H9 (cell line): Measurements from ENCODE around the gene RGS6. TPM values are rescaled to one million over a fixed set of nuclear protein-coding genes. Genes with fewer than 3 reads are reported as not detected.

Source experiments
- DNase-seq: peaks from one replicate; pipeline ENCODE4 v3.0.0-alpha.2; 2017
- H2AFZ ChIP-seq: one replicate; pipeline ENCODE4 v1.6.1; 2013; ENCODE audit warnings: mild to moderate bottlenecking, low read length, control low read depth, moderate library complexity
- H2AK5ac ChIP-seq: 2 replicates; pipeline ENCODE4 v1.6.1; 2013; ENCODE audit warnings: low read length, control low read depth, mixed read lengths; ENCODE audit not compliant: insufficient read length
- H2BK120ac ChIP-seq: one replicate; pipeline ENCODE4 v1.6.1; 2013; ENCODE audit warnings: low read depth, mild to moderate bottlenecking, low read length, control low read depth, inconsistent platforms; ENCODE audit not compliant: poor library complexity, severe bottlenecking
- H2BK12ac ChIP-seq: 2 replicates; pipeline ENCODE4 v1.6.1; 2013; ENCODE audit warnings: low read length, control low read depth, mixed read lengths, low read depth; ENCODE audit not compliant: insufficient read length
- H2BK15ac ChIP-seq: 2 replicates; pipeline ENCODE4 v1.6.1; 2013; ENCODE audit warnings: low read depth, low read length, control low read depth
- H2BK20ac ChIP-seq: one replicate; pipeline ENCODE4 v1.6.1; 2013; ENCODE audit warnings: low read depth, mild to moderate bottlenecking, low read length, control low read depth, inconsistent platforms; ENCODE audit not compliant: poor library complexity, severe bottlenecking
- H2BK5ac ChIP-seq: 2 replicates; pipeline ENCODE4 v1.6.1; 2013; ENCODE audit warnings: low read length, control low read depth, mixed read lengths; ENCODE audit not compliant: insufficient read length
- H3K14ac ChIP-seq: 2 replicates; pipeline ENCODE4 v1.6.1; 2013; ENCODE audit warnings: low read length, control low read depth; ENCODE audit not compliant: insufficient read depth
- H3K18ac ChIP-seq: 2 replicates; pipeline ENCODE4 v1.6.1; 2013; ENCODE audit warnings: low read depth, mild to moderate bottlenecking, mixed read lengths, low read length, control low read depth; ENCODE audit not compliant: insufficient read length
- H3K23ac ChIP-seq: 2 replicates; pipeline ENCODE4 v1.6.1; 2013; ENCODE audit warnings: low read length, control low read depth, mixed read lengths, low read depth; ENCODE audit not compliant: insufficient read length
- H3K23me2 ChIP-seq: 2 replicates; pipeline ENCODE4 v1.6.1; 2013; ENCODE audit warnings: low read depth, mild to moderate bottlenecking, mixed read lengths, low read length, control low read depth; ENCODE audit not compliant: insufficient read length, poor library complexity, severe bottlenecking
- H3K27ac ChIP-seq: 2 replicates; pipeline ENCODE4 v1.5.1; 2013; ENCODE audit warnings: low read length, control low read depth, mixed read lengths, low read depth; ENCODE audit not compliant: insufficient read length
- H3K27me3 ChIP-seq: 2 replicates; pipeline ENCODE4 v1.6.1; 2013; ENCODE audit warnings: low read length, control low read depth, inconsistent platforms; ENCODE audit not compliant: insufficient read depth
- H3K4ac ChIP-seq: 2 replicates; pipeline ENCODE4 v1.6.1; 2013; ENCODE audit warnings: low read depth, mild to moderate bottlenecking, control low read depth, inconsistent platforms, low read length, moderate library complexity
- H3K4me1 ChIP-seq: 2 replicates; pipeline ENCODE4 v1.6.1; 2013; ENCODE audit warnings: low read length, control low read depth, inconsistent platforms; ENCODE audit not compliant: insufficient read depth
- H3K4me2 ChIP-seq: 2 replicates; pipeline ENCODE4 v1.6.1; 2013; ENCODE audit warnings: low read length, control low read depth, mixed read lengths; ENCODE audit not compliant: insufficient read length, insufficient read depth
- H3K56ac ChIP-seq: 2 replicates; pipeline ENCODE4 v1.6.1; 2013; ENCODE audit warnings: low read depth, mild to moderate bottlenecking, mixed read lengths, low read length, control low read depth; ENCODE audit not compliant: insufficient read length
- H3K79me1 ChIP-seq: 2 replicates; pipeline ENCODE4 v1.6.1; 2013; ENCODE audit warnings: low read depth, mild to moderate bottlenecking, moderate library complexity, low read length, control low read depth, inconsistent platforms; ENCODE audit not compliant: insufficient read depth, poor library complexity, severe bottlenecking
- H3K79me2 ChIP-seq: 2 replicates; pipeline ENCODE4 v1.6.1; 2013; ENCODE audit warnings: low read length, control low read depth, inconsistent platforms; ENCODE audit not compliant: insufficient read depth
- H3K9ac ChIP-seq: 2 replicates; pipeline ENCODE4 v1.6.1; 2013; ENCODE audit warnings: low read length, control low read depth, mixed read lengths; ENCODE audit not compliant: insufficient read length; ENCODE audit errors: extremely low read depth
- H3K9me3 ChIP-seq: one replicate; pipeline ENCODE4 v1.6.1; 2013; ENCODE audit warnings: low read depth, low read length, inconsistent platforms; ENCODE audit not compliant: control insufficient read depth
- H3T11ph ChIP-seq: one replicate; pipeline ENCODE4 v1.6.1; 2013; ENCODE audit warnings: mild to moderate bottlenecking, low read length, control low read depth, inconsistent platforms
- H4K20me1 ChIP-seq: one replicate; pipeline ENCODE4 v1.6.1; 2013; ENCODE audit not compliant: control insufficient read depth, insufficient read length, insufficient read depth
- H4K5ac ChIP-seq: 2 replicates; pipeline ENCODE4 v1.6.1; 2013; ENCODE audit warnings: low read depth, mild to moderate bottlenecking, mixed read lengths, low read length, control low read depth; ENCODE audit not compliant: insufficient read length
- H4K8ac ChIP-seq: replicated peaks from 2 replicates; pipeline ENCODE4 v1.6.1; 2013; ENCODE audit warnings: low read length, control low read depth, mixed read lengths, low read depth; ENCODE audit not compliant: insufficient read length
- H4K91ac ChIP-seq: 2 replicates; pipeline ENCODE4 v1.6.1; 2013; ENCODE audit warnings: low read depth, mild to moderate bottlenecking, moderate library complexity, mixed read lengths, low read length, control low read depth; ENCODE audit not compliant: insufficient read length
- H3K27ac Mint-ChIP-seq, 3 experiments: 2 replicates in 2 of 3; 3 replicates in 1 of 3; pipeline ENCODE4 v1.8.0; 2020 to 2021; ENCODE audit warnings: mixed read lengths in 3 of 3, mild to moderate bottlenecking in 1 of 3, moderate library complexity in 1 of 3
- H3K27me3 Mint-ChIP-seq: 2 replicates; pipeline ENCODE4 v1.8.0; 2021; ENCODE audit warnings: low read depth, mild to moderate bottlenecking, moderate library complexity, mixed read lengths
- H3K36me3 Mint-ChIP-seq, 3 experiments: 2 replicates in 2 of 3; 3 replicates in 1 of 3; pipeline ENCODE4 v1.8.0; 2020 to 2021; ENCODE audit warnings: low read depth in 3 of 3, mixed read lengths in 3 of 3; ENCODE audit not compliant: insufficient read depth in 1 of 3
- H3K4me1 Mint-ChIP-seq, 2 experiments: 2 replicates each; pipeline ENCODE4 v1.8.0; 2020; ENCODE audit warnings: mixed read lengths in 2 of 2
- H3K4me3 Mint-ChIP-seq, 2 experiments: 2 replicates in 1 of 2; 3 replicates in 1 of 2; pipeline ENCODE4 v1.8.0; 2020 to 2021; ENCODE audit warnings: mild to moderate bottlenecking in 2 of 2, mixed read lengths in 2 of 2, moderate library complexity in 1 of 2
- H3K9me3 Mint-ChIP-seq, 2 experiments: 2 replicates in 1 of 2; 3 replicates in 1 of 2; pipeline ENCODE4 v1.8.0; 2020; ENCODE audit warnings: mild to moderate bottlenecking in 2 of 2, mixed read lengths in 2 of 2, moderate library complexity in 1 of 2
- WGBS: extraction: QIAGEN DNeasy Blood & Tissue Kit; methylation state at CpG from one replicate; pipeline ENCODE4 v1.1.7; 2013; ENCODE audit warnings: missing lambda C conversion rate, low lambda C conversion rate, mixed read lengths; ENCODE audit not compliant: insufficient read length; ENCODE audit errors: extremely low coverage; 5-methylcytosine and 5-hydroxymethylcytosine counted together
- total RNA-seq: library from RNA; stranded (reverse); gene quantifications from 2 replicates; pipeline ENCODE4 v1.2.1, GENCODE V29; 2021
- TF ChIP-seq, protein P1 (sequence below): fragments of 200-600 bp; sonication (generic); conservative IDR thresholded peaks from 3 replicates; pipeline ENCODE4 v1.8.0; 2021; ENCODE audit warnings: antibody characterized with exemption, mild to moderate bottlenecking

The RGS6 gene
- total RNA-seq, 1 experiment from 2014 or later = 3.0 TPM

DNA sequence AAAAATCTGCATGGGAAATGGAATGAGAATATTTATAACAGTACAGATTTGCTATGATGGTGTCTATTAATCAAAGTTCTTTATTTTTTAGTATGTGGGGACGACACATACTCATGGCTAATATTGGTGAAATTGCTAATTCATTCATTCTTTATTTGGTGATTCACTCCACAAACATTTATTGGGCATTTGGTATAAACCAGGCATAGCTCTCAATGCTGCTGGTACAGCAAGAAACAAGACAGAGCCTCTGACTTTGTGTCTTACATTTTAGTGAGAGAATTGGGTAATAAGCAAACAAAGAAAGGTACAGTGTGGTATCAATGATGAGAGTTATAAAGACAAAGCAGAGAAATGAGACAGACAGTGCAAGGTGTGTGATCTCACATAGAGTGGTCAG is 129.5 kb downstream of the RGS6 start:
- Histone ChIP-seq H2AK5ac (no peak overlapping the region), H3K4me2 (no peak overlapping the region), H3K79me1 (no peaks in the 10 kb centered on the region), H2AFZ (no peak overlapping the region), H3K9ac (no peak overlapping the region), H3T11ph (no peak overlapping the region), H3K23ac (no peak overlapping the region), H3K4ac (no peak overlapping the region), H4K20me1 (no peaks in the 10 kb centered on the region), H3K4me1 (no peaks in the 10 kb centered on the region), H3K79me2 (no peaks in the 10 kb centered on the region), H3K27me3 (no peaks in the 10 kb centered on the region), H4K5ac (no peak overlapping the region), H2BK5ac (no peak overlapping the region), H4K91ac (no peak overlapping the region), H3K18ac (no peak overlapping the region), H4K8ac (no peak overlapping the region), H3K9me3 (no peaks in the 10 kb centered on the region), H2BK15ac (no peak overlapping the region), H2BK120ac (no peak overlapping the region), H2BK12ac (no peak overlapping the region), H3K27ac (no peak overlapping the region), H3K23me2 (no peaks in the 10 kb centered on the region), H3K14ac (no peak overlapping the region), H2BK20ac (no peak overlapping the region), H3K56ac (no peak overlapping the region)
- Mint-ChIP-seq H3K27ac (no peak overlapping the region), H3K4me1 (no peaks in the 10 kb centered on the region), H3K36me3 (no peaks in the 10 kb centered on the region), H3K9me3 (no peaks in the 10 kb centered on the region), H3K4me3 (no peak overlapping the region), H3K27me3 (no peaks in the 10 kb centered on the region)
- TF ChIP-seq, protein P1, sequence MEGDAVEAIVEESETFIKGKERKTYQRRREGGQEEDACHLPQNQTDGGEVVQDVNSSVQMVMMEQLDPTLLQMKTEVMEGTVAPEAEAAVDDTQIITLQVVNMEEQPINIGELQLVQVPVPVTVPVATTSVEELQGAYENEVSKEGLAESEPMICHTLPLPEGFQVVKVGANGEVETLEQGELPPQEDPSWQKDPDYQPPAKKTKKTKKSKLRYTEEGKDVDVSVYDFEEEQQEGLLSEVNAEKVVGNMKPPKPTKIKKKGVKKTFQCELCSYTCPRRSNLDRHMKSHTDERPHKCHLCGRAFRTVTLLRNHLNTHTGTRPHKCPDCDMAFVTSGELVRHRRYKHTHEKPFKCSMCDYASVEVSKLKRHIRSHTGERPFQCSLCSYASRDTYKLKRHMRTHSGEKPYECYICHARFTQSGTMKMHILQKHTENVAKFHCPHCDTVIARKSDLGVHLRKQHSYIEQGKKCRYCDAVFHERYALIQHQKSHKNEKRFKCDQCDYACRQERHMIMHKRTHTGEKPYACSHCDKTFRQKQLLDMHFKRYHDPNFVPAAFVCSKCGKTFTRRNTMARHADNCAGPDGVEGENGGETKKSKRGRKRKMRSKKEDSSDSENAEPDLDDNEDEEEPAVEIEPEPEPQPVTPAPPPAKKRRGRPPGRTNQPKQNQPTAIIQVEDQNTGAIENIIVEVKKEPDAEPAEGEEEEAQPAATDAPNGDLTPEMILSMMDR = no peak
- no peak for DNase-seq
- WGBS = no CpG with 5 or more reads among the region's 1 CpG
